Kidney (tissue), 14 donors: ENCODE measurements around the gene NFKBIB. TPM values are rescaled to one million over a fixed set of nuclear protein-coding genes. Genes with fewer than 3 reads are reported as not detected.

Source experiments
- DNase-seq, 5 donors: peaks; one replicate each; pipeline ENCODE4 v3.0.0-alpha.2; 2013 to 2020
- FAIRE-seq: peaks from 2 replicates; lab custom pipeline; 2012; peaks lifted over from hg19 to GRCh38; lab: Jason Lieb, UNC
- H3K27ac ChIP-seq, 2 donors: one replicate each; pipeline ENCODE4 v1.7.0; 2013; ENCODE audit warnings: low read depth in 2 of 2, low read length in 2 of 2, inconsistent platforms in 1 of 2
- H3K27me3 ChIP-seq: one replicate; pipeline ENCODE4 v1.7.1; 2013; ENCODE audit warnings: low read length, inconsistent platforms; ENCODE audit not compliant: control insufficient read depth, insufficient read depth
- H3K36me3 ChIP-seq, 3 donors: one replicate each; pipeline versions ENCODE4 v1.7.0 to v1.7.1; 2013; ENCODE audit warnings: low read length in 3 of 3, control low read depth in 1 of 3, inconsistent platforms in 1 of 3; ENCODE audit not compliant: insufficient read depth in 3 of 3, control insufficient read depth in 2 of 3
- H3K4me1 ChIP-seq, 3 donors: one replicate each; pipeline versions ENCODE4 v1.7.0 to v1.7.1; 2013; ENCODE audit warnings: low read length in 3 of 3, inconsistent platforms in 1 of 3, low read depth in 1 of 3; ENCODE audit not compliant: control insufficient read depth in 2 of 3, insufficient read depth in 2 of 3
- H3K4me3 ChIP-seq, 3 donors: one replicate each; pipeline versions ENCODE4 v1.7.0 to v1.8.1; 2013; ENCODE audit warnings: low read length in 3 of 3, control low read depth in 1 of 3, inconsistent platforms in 1 of 3
- H3K9ac ChIP-seq, 3 donors: one replicate each; pipeline versions ENCODE4 v1.7.0 to v1.7.1; 2013; ENCODE audit warnings: low read length in 3 of 3, control low read depth in 1 of 3, inconsistent platforms in 1 of 3
- H3K9me3 ChIP-seq, 3 donors: one replicate each; pipeline versions ENCODE4 v1.7.0 to v1.7.1; 2013; ENCODE audit warnings: low read length in 3 of 3, control low read depth in 1 of 3, inconsistent platforms in 1 of 3; ENCODE audit not compliant: control insufficient read depth in 2 of 3, insufficient read depth in 1 of 3
- CTCF ChIP-seq: IDR thresholded peaks from 3 replicates; pipeline ENCODE4 v1.5.1; 2012; ENCODE audit warnings: mild to moderate bottlenecking, moderate library complexity, borderline replicate concordance; ENCODE audit not compliant: insufficient read depth; ENCODE audit errors: extremely low read depth
- intact Hi-C: fragments of 100-400 bp; cut with DNase I; formaldehyde crosslinking; loops from one replicate; pipeline ENCODE4 v1.11.1; 2022
- polyA plus RNA-seq: library from polyadenylated mRNA; stranded (reverse); fragments of 350-450 nt; fragmentation: Illumina TruSeq; extraction: RNeasy Lipid Tissue Mini Kit (QIAGEN cat#74804); gene quantifications from one replicate; pipeline ENCODE4 v1.2.3, GENCODE V29; 2014; ENCODE audit warnings: low read depth, low replicate concordance; ENCODE audit not compliant: insufficient read depth
- total RNA-seq: library from RNA; stranded (reverse); fragmentation: NEBNext Ultra II Directional; extraction: Animal tissue kit (Norgen Biotek cat#: 25700); gene quantifications from one replicate; pipeline ENCODE4 v1.2.1, GENCODE V29; 2021
- donor health status: control.
- donor health status: control.
- donor health status: control.
- donor health status: control.
- donor health status: control.
- donor health status: DM: yes; HTN: yes; CAD: no.
- donor health status: Normal renal cell carcinoma (clear cell type).

Gene NFKBIB
- total and polyA plus RNA-seq, 2 donors from 2014 or later = 23.2 to 37.6 TPM

GRCh38 chr19:38951187-38951586 lies 51.4 kb downstream of the NFKBIB start:
- Histone ChIP-seq H3K27me3 (no peaks in the 10 kb centered on the region), H3K9ac (no peak overlapping the region), H3K27ac (no peak overlapping the region), H3K4me1 (peaks cover 0 to 15% (median 15%) of the 10 kb centered on the region in 3 donors), H3K9me3 (no peaks in the 10 kb centered on the region), H3K36me3 (peaks cover 0 to 8% (median 4%) of the 10 kb centered on the region in 3 donors), H3K4me3 (no peak overlapping the region)
- intact Hi-C loops = no loop called here
- DNase-seq = no peak
- TF ChIP-seq CTCF = no peak
- FAIRE-seq = no peak

DNA sequence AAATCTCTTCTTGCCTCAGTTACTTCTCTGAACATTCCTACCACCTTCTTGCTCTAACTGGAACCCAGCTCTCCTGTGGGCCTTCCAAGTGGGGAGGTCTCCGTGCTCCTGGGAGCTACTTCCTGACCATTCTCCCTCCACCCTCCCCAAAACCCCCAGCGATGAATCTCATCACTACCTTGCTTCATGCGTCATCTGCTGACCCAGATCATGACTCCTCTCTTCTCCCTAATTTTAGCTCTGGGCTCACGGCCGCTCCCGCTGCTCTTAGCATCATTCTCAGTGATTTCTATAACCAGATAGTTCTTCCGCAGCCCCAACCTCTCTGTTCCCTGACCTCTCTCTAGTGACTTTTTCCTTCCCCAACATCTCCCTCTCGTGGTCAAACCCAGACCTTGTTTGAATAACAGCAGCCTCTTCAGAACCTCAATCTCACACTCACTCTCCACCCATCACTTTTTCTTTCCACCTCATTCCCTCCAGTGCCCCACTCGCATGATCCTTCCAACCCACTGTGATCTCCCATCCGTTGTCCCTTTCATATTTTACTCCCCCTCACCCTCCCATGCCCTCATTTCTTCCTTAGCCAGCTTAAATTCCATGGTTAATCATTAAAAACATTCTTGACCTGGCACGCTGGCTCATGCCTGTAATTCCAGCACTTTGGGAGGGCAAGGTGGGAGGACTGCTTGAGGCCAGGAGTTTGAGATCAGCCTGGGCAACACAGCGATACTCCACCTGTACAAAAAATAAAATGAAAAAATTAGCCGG lies 52.8 kb downstream of the NFKBIB start:
- FAIRE-seq (peak; percentile 3), DNase-seq (peak; percentile 29 to 90 (median 81))
- Histone ChIP-seq H3K9ac (peak overlapping the region in 1 of 3 donors; percentile 51), H3K36me3 (no peaks in the 10 kb centered on the region), H3K4me3 (peak overlapping the region in 1 of 3 donors; percentile 37), H3K9me3 (no peaks in the 10 kb centered on the region), H3K27ac (peak overlapping the region; percentile 62 to 71), H3K27me3 (no peaks in the 10 kb centered on the region), H3K4me1 (peaks cover 0 to 15% (median 15%) of the 10 kb centered on the region in 3 donors)
- intact Hi-C loops = no loop called here
- TF ChIP-seq CTCF = peak; percentile 35

- Histone ChIP-seq H3K4me3 (no peak overlapping the region), H3K9ac (no peak overlapping the region), H3K4me1 (peaks cover 0 to 15% (median 15%) of the 10 kb centered on the region in 3 donors), H3K36me3 (no peaks in the 10 kb centered on the region), H3K27me3 (no peaks in the 10 kb centered on the region), H3K27ac (peak overlapping the region in 1 of 2 donors; percentile 71), H3K9me3 (no peaks in the 10 kb centered on the region)
- intact Hi-C loops = no loop called here
- FAIRE-seq (no peak), DNase-seq (peak in 1 of 5 donors; percentile 34)
- TF ChIP-seq CTCF = no peak
These were observed 53.9 kb downstream of the NFKBIB start for GRCh38 chr19:38953677-38954076.
